ENCODE results near the gene WDR35.

- no peak for TF ChIP-seq POLR2A (IDR thresholded peaks at IDR 0.05)
- no peak for TF ChIP-seq CTCF (IDR thresholded peaks at IDR 0.05)
These were observed 95.6 kb downstream of the WDR35 start for GRCh38 chr2:19894134-19894792.

Measured in testis (tissue), 2 donors.